Small intestine (tissue), 7 donors: Measurements from ENCODE around the gene ZNF91. TPM values are rescaled to one million over a fixed set of nuclear protein-coding genes. Genes with fewer than 3 reads are reported as not detected.
"Not testable (repeated sequence)": the region's sequence is repeated elsewhere in the genome, so short reads cannot be mapped to it uniquely, and the experiment has no call there.

Source experiments
- DNase-seq, 2 donors: peaks; one replicate each; pipeline versions ENCODE4 v3.0.0 to v3.0.0-alpha.2; 2013
- FAIRE-seq: peaks from 2 replicates; lab custom pipeline; 2012; peaks lifted over from hg19 to GRCh38; lab: Jason Lieb, UNC
- H3K27ac ChIP-seq, 3 donors: one replicate each; pipeline ENCODE4 v1.5.1; 2013; ENCODE audit warnings: low read length in 2 of 3, mild to moderate bottlenecking in 2 of 3, control low read depth in 1 of 3, inconsistent platforms in 1 of 3, low read depth in 1 of 3, moderate library complexity in 1 of 3
- H3K27me3 ChIP-seq, 3 donors: one replicate each; pipeline ENCODE4 v1.6.1; 2013; ENCODE audit warnings: low read length in 3 of 3, inconsistent platforms in 1 of 3; ENCODE audit not compliant: control insufficient read depth in 3 of 3, insufficient read depth in 3 of 3
- H3K36me3 ChIP-seq, 3 donors: one replicate each; pipeline ENCODE4 v1.6.1; 2013; ENCODE audit warnings: low read length in 3 of 3, inconsistent platforms in 1 of 3, low read depth in 1 of 3, mild to moderate bottlenecking in 1 of 3, moderate library complexity in 1 of 3; ENCODE audit not compliant: control insufficient read depth in 3 of 3, insufficient read depth in 2 of 3
- H3K4me1 ChIP-seq, 3 donors: one replicate each; pipeline ENCODE4 v1.6.1; 2013; ENCODE audit warnings: low read length in 2 of 3, inconsistent platforms in 1 of 3, low read depth in 1 of 3, mild to moderate bottlenecking in 1 of 3, moderate library complexity in 1 of 3; ENCODE audit not compliant: control insufficient read depth in 3 of 3, insufficient read depth in 2 of 3
- H3K4me3 ChIP-seq, 3 donors: one replicate each; pipeline ENCODE4 v1.5.1; 2013; ENCODE audit warnings: low read length in 3 of 3, control low read depth in 1 of 3, inconsistent platforms in 1 of 3, low read depth in 1 of 3, mild to moderate bottlenecking in 1 of 3, moderate library complexity in 1 of 3
- H3K9me3 ChIP-seq, 2 donors: one replicate each; pipeline ENCODE4 v1.6.1; 2013; ENCODE audit warnings: low read depth in 1 of 2, low read length in 1 of 2; ENCODE audit not compliant: control insufficient read depth in 2 of 2, insufficient read depth in 1 of 2
- WGBS, 3 donors: extraction: QIAGEN DNeasy Blood & Tissue Kit; methylation state at CpG; one replicate each; pipeline ENCODE4 v1.1.7; 2013; 5-methylcytosine and 5-hydroxymethylcytosine counted together
- polyA plus RNA-seq, 4 donors: library from polyadenylated mRNA; stranded (reverse) in 3 of 4; unstranded in 1 of 4; fragments of 200-250 nt in 3 of 4; fragments of 120-200 nt in 1 of 4; gene quantifications; one replicate each; pipeline versions ENCODE4 v1.2.1 to v1.2.3, GENCODE V29; 2013
- donor health status: healthy with polysubstance abuse.
- donor health status: control.
- donor health status: control.
- donor health status: Bipolar disorder and iron deficiency.
- donor health status: healthy.

ZNF91 gene
- polyA plus RNA-seq, 4 donors, result 12.4 to 64.8 (median 16.1) TPM

GRCh38 chr19:23343434-23344010, 51.7 kb downstream of the ZNF91 start:
- H3K27ac ChIP-seq, result no peak overlapping the region
- H3K4me1 ChIP-seq, result no peaks in the 10 kb centered on the region
- peaks cover 6 to 27% (median 23%) of the 10 kb centered on the region in 3 donors for H3K36me3 ChIP-seq
- 97 to 99% (median 97%) methylated on average over 5 of the region's 5 CpGs for WGBS, 3 donors
- H3K4me3 ChIP-seq, result no peak overlapping the region
- DNase-seq, result no peak
- H3K27me3 ChIP-seq, result peaks cover 0 to 1% (median 0%) of the 10 kb centered on the region in 3 donors
- FAIRE-seq, result no peak
- peaks cover 6 to 56% of the 10 kb centered on the region in 2 donors for H3K9me3 ChIP-seq

GRCh38 chr19:23328211-23328610, 67.1 kb downstream of the ZNF91 start:
- no peak overlapping the region for H3K4me3 ChIP-seq

GRCh38 chr19:23321953-23322549, 73.2 kb downstream of the ZNF91 start:
- DNase-seq (no peak), FAIRE-seq (no peak)
- WGBS, 3 donors, result 79 to 82% (median 81%) methylated on average over 4 of the region's 4 CpGs
- Histone ChIP-seq H3K4me1 (no peaks in the 10 kb centered on the region), H3K4me3 (no peak overlapping the region), H3K36me3 (no peaks in the 10 kb centered on the region), H3K27ac (no peak overlapping the region), H3K9me3 (peaks cover 0 to 5% of the 10 kb centered on the region in 2 donors), H3K27me3 (no peaks in the 10 kb centered on the region)

More at GRCh38 chr19:23328211-23328610, 67.1 kb downstream of the ZNF91 start:
- no peaks in the 10 kb centered on the region for H3K27me3 ChIP-seq
- no peaks in the 10 kb centered on the region for H3K4me1 ChIP-seq
- FAIRE-seq, result no peak
- no peak overlapping the region for H3K27ac ChIP-seq
- peaks cover 0 to 7% (median 5%) of the 10 kb centered on the region in 3 donors for H3K36me3 ChIP-seq
- peaks cover 0 to 33% of the 10 kb centered on the region in 2 donors for H3K9me3 ChIP-seq
- no peak for DNase-seq

GRCh38 chr19:23321403-23321802, 73.9 kb downstream of the ZNF91 start:
- H3K36me3 ChIP-seq, H3K9me3 ChIP-seq: not testable (repeated sequence)

GRCh38 chr19:23319571-23319970, 75.7 kb downstream of the ZNF91 start:
- not testable (repeated sequence) for FAIRE-seq
- 96 to 97% (median 96%) methylated on average over 3 of the region's 3 CpGs for WGBS, 3 donors

More at GRCh38 chr19:23321403-23321802, 73.9 kb downstream of the ZNF91 start:
- not testable (repeated sequence) for H3K4me1 ChIP-seq, FAIRE-seq, H3K4me3 ChIP-seq, DNase-seq, H3K27ac ChIP-seq, H3K27me3 ChIP-seq

GRCh38 chr19:23318941-23319340, 76.3 kb downstream of the ZNF91 start:
- H3K4me1 ChIP-seq, H3K4me3 ChIP-seq, H3K36me3 ChIP-seq, H3K9me3 ChIP-seq, H3K27me3 ChIP-seq, H3K27ac ChIP-seq, DNase-seq, FAIRE-seq: not testable (repeated sequence)
- 99 to 100% (median 100%) methylated on average over 2 of the region's 2 CpGs for WGBS, 3 donors

More at GRCh38 chr19:23319571-23319970, 75.7 kb downstream of the ZNF91 start:
- not testable (repeated sequence) for H3K4me3 ChIP-seq, DNase-seq, H3K27ac ChIP-seq, H3K4me1 ChIP-seq, H3K9me3 ChIP-seq, H3K36me3 ChIP-seq, H3K27me3 ChIP-seq

GRCh38 chr19:23318143-23318542, 77.1 kb downstream of the ZNF91 start:
- Histone ChIP-seq H3K9me3 (peaks cover 0 to 3% of the 10 kb centered on the region in 2 donors), H3K4me3 (no peak overlapping the region), H3K4me1 (no peaks in the 10 kb centered on the region), H3K36me3 (no peaks in the 10 kb centered on the region), H3K27ac (no peak overlapping the region), H3K27me3 (no peaks in the 10 kb centered on the region)
- DNase-seq, result no peak
- WGBS, 3 donors, result 87 to 97% (median 87%) methylated on average over 1 of the region's 1 CpG
- no peak for FAIRE-seq

GRCh38 chr19:23315286-23315685, 80.0 kb downstream of the ZNF91 start:
- Histone ChIP-seq H3K4me1 (no peaks in the 10 kb centered on the region), H3K27ac (peak overlapping the region in 1 of 3 donors; percentile 44), H3K27me3 (no peaks in the 10 kb centered on the region), H3K9me3 (peaks cover 0 to 3% of the 10 kb centered on the region in 2 donors), H3K36me3 (no peaks in the 10 kb centered on the region), H3K4me3 (no peak overlapping the region)
- WGBS, 3 donors, result 73 to 84% (median 79%) methylated on average over 2 of the region's 2 CpGs
- DNase-seq (no peak), FAIRE-seq (no peak)
